ENCODE measurements around the gene GOSR2.

DNA sequence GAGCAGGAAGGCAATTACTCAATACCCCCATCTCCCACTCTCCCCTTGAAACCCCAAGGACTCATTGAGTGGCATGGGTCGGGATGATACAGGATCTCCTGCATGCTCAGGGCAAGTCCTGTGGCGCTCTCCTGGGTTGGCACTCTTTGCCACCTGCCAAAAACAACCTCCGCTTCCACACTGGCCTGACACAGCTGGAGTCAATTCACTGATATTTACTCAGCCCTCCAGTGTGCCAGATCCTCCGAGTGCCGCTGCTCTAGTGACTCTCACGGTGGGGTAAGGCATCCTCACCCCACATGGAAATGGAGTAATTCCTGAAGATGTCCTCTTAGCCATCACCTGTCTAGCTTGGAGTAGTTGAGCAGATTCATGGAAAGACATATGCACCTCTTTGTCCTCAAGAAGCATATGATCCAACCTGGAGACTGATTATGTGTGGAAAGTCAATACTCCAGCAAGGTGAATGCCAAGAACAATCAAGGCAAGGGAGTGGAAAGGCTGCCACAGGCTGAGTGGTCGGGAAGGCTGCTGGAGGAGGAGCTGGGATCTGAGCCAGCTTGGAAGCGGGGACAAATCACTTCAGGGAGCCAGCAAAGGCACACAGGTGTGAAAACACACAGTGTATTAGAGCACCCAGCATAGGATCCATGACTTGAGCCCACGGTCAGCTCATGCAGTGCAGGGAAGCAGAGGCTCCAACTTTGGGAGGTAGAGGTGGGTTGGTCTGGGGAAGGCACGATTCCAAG is 12.6 kb upstream of the GOSR2 start:
- TF ChIP-seq EZH2 (IDR thresholded peaks at IDR 0.05; ENCODE audit: borderline replicate concordance) (no peak), EZH2phosphoT487 (IDR thresholded peaks at IDR 0.05; ENCODE audit: low read depth, severe bottlenecking, unreplicated experiment) (no peak)

All from hepatocyte (in vitro differentiated cells).